Progenitor cell of endocrine pancreas (in vitro differentiated cells): ENCODE results near the gene NFIX. TPM values are rescaled to one million over a fixed set of nuclear protein-coding genes. Genes with fewer than 3 reads are reported as not detected.
A peak's percentile ranks its signal among the peaks of the same experiment; 100 is the strongest.

Experiments used
- DNase-seq: peaks from one replicate; pipeline ENCODE4 v3.0.0; 2021; ENCODE audit warnings: low spot score; ENCODE audit not compliant: unreplicated experiment
- H3K27ac Mint-ChIP-seq: 2 replicates; pipeline ENCODE4 v1.8.0; 2021; ENCODE audit warnings: mild to moderate bottlenecking, moderate library complexity, mixed read lengths
- H3K27me3 Mint-ChIP-seq: 2 replicates; pipeline ENCODE4 v1.8.0; 2021; ENCODE audit warnings: mixed read lengths
- H3K36me3 Mint-ChIP-seq: 2 replicates; pipeline ENCODE4 v1.8.0; 2022; ENCODE audit warnings: mixed read lengths; ENCODE audit not compliant: insufficient read depth
- H3K4me1 Mint-ChIP-seq: 2 replicates; pipeline ENCODE4 v1.8.0; 2021; ENCODE audit warnings: low read depth, mixed read lengths
- H3K4me3 Mint-ChIP-seq: 2 replicates; pipeline ENCODE4 v1.8.0; 2021; ENCODE audit warnings: low read depth, mild to moderate bottlenecking, moderate library complexity, mixed read lengths
- H3K9me3 Mint-ChIP-seq: 2 replicates; pipeline ENCODE4 v1.8.0; 2021; ENCODE audit warnings: low read depth, mixed read lengths
- total RNA-seq: library from RNA; stranded (reverse); gene quantifications from 2 replicates; pipeline ENCODE4 v1.2.1, GENCODE V29; 2021
- TF ChIP-seq, protein P1 (sequence below): fragments of 200-600 bp; sonication (generic); IDR thresholded peaks from one replicate; pipeline ENCODE4 v1.5.0; 2021; ENCODE audit warnings: antibody characterized with exemption, mild to moderate bottlenecking; ENCODE audit not compliant: unreplicated experiment

The NFIX gene
- total RNA-seq, 1 donor from 2014 or later = 0.46 TPM

DNA sequence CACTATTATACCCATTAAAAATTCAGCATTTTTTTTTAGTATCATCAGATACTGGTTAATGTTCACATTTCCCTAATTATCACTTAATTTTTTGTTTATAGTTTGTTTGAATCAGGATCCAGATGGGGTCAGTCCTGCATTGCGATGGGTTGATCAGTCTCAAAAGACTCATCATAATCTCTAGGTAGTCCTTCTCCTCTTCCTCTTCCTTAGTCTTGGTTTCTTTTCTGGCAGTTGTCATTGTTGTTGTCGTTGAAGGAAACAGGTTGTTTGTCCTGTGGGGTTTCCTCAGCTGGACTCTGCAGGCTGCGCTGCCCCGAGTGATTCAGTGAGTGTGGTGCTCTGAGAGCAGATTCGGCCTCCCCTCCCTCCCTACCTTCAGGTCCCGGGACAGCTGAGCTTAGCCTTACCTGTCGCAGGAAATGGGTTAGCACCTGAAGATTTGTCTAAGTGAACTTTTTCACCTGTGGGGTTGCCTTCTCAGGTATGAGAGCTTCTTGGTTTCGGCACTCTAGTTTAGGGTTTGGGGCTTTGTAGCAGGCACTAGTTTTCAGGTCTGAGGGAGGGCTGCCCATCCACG is 34.1 kb downstream of the NFIX start:
- no peaks in the 10 kb centered on the region for H3K36me3 Mint-ChIP-seq
- H3K9me3 Mint-ChIP-seq = no peaks in the 10 kb centered on the region
- peaks cover 22% of the 10 kb centered on the region for H3K4me1 Mint-ChIP-seq
- H3K4me3 Mint-ChIP-seq = no peak overlapping the region
- DNase-seq = no peak
- peaks cover 97% of the 10 kb centered on the region for H3K27me3 Mint-ChIP-seq
- TF ChIP-seq, protein P1, sequence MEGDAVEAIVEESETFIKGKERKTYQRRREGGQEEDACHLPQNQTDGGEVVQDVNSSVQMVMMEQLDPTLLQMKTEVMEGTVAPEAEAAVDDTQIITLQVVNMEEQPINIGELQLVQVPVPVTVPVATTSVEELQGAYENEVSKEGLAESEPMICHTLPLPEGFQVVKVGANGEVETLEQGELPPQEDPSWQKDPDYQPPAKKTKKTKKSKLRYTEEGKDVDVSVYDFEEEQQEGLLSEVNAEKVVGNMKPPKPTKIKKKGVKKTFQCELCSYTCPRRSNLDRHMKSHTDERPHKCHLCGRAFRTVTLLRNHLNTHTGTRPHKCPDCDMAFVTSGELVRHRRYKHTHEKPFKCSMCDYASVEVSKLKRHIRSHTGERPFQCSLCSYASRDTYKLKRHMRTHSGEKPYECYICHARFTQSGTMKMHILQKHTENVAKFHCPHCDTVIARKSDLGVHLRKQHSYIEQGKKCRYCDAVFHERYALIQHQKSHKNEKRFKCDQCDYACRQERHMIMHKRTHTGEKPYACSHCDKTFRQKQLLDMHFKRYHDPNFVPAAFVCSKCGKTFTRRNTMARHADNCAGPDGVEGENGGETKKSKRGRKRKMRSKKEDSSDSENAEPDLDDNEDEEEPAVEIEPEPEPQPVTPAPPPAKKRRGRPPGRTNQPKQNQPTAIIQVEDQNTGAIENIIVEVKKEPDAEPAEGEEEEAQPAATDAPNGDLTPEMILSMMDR = no peak
- H3K27ac Mint-ChIP-seq = no peak overlapping the region

DNA sequence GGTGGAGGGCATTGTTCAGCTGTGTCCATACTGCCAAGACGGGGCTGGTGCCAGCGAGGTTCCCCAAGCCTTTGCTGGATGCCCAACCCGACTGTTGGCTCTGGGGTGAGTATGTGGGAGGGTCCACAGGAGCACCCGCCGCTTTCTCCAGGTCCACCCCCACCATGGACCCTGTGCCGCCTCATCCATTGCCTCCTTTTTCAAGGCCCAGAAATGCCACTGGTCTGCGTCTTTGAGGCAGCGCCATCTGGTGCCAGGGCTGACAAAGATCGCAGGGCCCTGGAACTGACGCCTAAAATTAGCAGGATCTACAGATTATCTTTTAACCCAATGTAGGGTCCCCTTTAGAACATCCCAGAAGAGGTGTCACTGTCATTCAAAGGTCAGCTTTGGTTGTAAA is 34.6 kb downstream of the NFIX start:
- no peak overlapping the region for H3K27ac Mint-ChIP-seq
- H3K4me1 Mint-ChIP-seq = peaks cover 19% of the 10 kb centered on the region
- no peak for DNase-seq
- peaks cover 97% of the 10 kb centered on the region for H3K27me3 Mint-ChIP-seq
- no peaks in the 10 kb centered on the region for H3K36me3 Mint-ChIP-seq
- no peaks in the 10 kb centered on the region for H3K9me3 Mint-ChIP-seq
- TF ChIP-seq, protein P1 = no peak
- no peak overlapping the region for H3K4me3 Mint-ChIP-seq

DNA sequence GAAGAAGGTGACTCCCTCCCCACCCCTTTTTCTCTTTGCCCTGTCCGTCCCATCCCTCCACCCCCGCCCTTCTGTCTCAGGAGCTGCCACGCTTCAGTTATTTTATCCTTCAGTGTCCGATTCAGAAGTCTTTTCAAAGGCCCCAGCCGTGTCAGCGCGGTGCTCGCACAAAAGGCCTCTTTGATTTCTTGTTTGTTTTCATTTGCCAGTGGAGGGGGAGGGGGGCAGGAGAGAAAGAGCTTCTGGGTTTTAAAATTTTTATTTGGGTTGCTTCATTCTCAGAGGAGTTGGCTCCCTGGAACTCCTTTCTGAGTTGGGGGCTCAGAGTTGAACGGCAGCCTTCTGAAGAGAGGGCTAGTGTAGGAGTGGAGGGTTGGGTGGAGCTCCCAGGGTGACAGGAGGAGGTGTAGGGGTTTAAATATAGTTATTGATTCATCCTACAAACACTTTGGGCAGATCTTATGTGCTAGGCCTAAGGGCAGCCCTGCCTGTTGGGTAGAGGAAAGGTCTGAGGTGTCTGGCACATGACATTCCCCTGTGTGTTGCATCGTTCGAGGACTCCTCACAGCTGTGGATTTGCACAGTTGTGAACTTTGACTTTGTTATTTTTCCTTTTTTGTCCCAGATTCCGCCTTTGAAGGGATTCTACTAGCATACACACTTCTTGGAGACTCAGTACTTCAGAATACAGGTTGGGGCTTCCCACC is 36.8 kb downstream of the NFIX start:
- H3K36me3 Mint-ChIP-seq = no peaks in the 10 kb centered on the region
- TF ChIP-seq, protein P1 = no peak
- peaks cover 97% of the 10 kb centered on the region for H3K27me3 Mint-ChIP-seq
- peaks cover 7% of the 10 kb centered on the region for H3K4me1 Mint-ChIP-seq
- DNase-seq = no peak
- no peaks in the 10 kb centered on the region for H3K9me3 Mint-ChIP-seq
- H3K27ac Mint-ChIP-seq = peak overlapping the region; percentile 35
- no peak overlapping the region for H3K4me3 Mint-ChIP-seq

DNA sequence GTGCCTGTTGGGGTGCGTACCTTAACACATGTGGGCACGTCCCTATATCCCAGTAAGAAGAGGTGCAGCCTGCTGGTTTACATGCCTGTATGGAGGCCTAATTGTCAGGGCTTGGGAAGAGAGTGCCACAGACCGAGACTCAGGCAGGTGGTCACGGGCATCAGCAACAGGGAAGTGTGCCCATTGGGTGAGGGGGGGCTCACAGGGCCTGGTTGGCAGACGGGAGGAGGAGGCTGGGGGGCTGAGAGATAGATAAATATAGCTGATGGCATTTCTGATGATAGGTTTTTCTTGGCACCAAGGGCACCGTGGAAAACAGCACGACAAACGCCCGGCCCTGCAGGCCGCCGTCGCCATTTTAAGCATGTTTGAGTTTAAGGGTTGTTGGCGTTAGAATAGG is 37.6 kb downstream of the NFIX start:
- peaks cover 7% of the 10 kb centered on the region for H3K4me1 Mint-ChIP-seq
- DNase-seq = no peak
- H3K4me3 Mint-ChIP-seq = no peak overlapping the region
- TF ChIP-seq, protein P1 = no peak
- peaks cover 97% of the 10 kb centered on the region for H3K27me3 Mint-ChIP-seq
- no peak overlapping the region for H3K27ac Mint-ChIP-seq
- no peaks in the 10 kb centered on the region for H3K36me3 Mint-ChIP-seq
- no peaks in the 10 kb centered on the region for H3K9me3 Mint-ChIP-seq

DNA sequence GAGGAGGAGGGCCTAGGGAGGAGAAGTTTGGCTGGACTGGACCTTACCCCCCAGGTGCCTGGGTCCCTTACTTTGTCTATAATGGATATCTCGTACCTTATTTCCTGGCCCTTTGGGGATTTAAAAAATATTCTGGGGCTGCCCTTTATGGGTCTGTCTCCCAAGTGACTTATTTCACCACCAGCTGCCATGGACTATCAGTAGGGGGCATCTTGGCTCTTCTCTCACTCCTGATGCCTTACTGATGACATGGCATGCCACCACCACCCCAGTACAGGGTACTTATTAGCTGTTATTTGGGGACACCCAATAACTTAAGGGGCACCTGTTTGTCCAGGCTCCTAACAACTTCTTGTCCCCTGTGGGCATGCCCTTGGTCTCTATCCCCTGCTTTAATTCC is 38.0 kb downstream of the NFIX start:
- Mint-ChIP-seq H3K27me3 (peaks cover 97% of the 10 kb centered on the region), H3K4me3 (no peak overlapping the region), H3K36me3 (no peaks in the 10 kb centered on the region), H3K4me1 (peaks cover 7% of the 10 kb centered on the region), H3K27ac (no peak overlapping the region), H3K9me3 (no peaks in the 10 kb centered on the region)
- TF ChIP-seq, protein P1 = no peak
- no peak for DNase-seq
